NCI-H524 (cell line): ENCODE results near the gene F2R.

Source experiments
- DNase-seq, 2 experiments: peaks; one replicate each; lab custom pipeline; 2025; lab: John Stamatoyannopoulos, UW

F2R gene

DNA sequence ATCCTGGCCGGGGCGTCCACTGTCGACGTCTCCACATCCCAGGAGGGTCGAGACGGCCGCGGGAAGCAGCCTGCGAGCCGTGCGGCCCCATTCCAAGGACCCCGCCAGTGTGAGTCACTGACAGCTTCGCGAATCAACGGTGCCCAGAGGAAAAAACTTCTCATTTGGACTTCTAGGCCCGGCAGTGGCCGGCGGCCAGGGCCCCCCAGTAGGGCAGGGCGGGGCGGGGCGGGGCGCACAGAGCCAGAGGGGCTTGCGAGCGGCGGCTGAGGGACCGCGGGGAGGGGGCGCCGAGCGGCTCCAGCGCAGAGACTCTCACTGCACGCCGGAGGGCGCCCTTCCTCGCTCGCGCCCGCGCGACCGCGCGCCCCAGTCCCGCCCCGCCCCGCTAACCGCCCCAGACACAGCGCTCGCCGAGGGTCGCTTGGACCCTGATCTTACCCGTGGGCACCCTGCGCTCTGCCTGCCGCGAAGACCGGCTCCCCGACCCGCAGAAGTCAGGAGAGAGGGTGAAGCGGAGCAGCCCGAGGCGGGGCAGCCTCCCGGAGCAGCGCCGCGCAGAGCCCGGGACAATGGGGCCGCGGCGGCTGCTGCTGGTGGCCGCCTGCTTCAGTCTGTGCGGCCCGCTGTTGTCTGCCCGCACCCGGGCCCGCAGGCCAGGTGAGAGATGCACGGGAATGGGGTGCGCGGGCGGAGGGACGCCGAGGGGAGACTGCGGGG is at the start of gene F2R:
F2R (plus strand) TSS at position 391 of the 720 bp plus-strand sequence; CDS start at position 573, 182 bp downstream.
- peak in 1 of 2 experiments; percentile 39 for DNase-seq

GRCh38 chr5:76667495-76667894 is 48.4 kb upstream of the F2R start:
- DNase-seq = no peak

- DNase-seq = no peak
These were observed 46.7 kb upstream of the F2R start for GRCh38 chr5:76669245-76669644.

DNA sequence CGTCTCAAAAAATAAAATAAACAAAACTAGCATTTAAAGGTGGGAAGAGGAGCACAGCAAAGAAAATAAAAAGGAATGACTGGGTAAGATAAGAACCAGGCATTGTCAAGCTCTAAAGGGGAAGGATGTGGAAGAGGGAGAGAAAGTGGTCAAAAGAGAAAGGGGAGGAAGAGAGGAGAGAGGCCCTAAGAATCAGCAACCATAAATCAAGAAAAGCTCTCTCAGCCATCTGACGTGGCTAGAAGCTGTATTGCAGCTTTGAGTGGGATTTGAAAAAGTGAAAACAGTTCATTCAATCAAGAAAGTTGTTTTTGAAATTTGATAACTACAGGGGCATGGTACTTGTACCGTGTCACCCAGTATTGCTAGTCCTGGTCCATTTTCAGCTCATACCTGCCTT is 45.4 kb upstream of the F2R start:
- DNase-seq = no peak

DNA sequence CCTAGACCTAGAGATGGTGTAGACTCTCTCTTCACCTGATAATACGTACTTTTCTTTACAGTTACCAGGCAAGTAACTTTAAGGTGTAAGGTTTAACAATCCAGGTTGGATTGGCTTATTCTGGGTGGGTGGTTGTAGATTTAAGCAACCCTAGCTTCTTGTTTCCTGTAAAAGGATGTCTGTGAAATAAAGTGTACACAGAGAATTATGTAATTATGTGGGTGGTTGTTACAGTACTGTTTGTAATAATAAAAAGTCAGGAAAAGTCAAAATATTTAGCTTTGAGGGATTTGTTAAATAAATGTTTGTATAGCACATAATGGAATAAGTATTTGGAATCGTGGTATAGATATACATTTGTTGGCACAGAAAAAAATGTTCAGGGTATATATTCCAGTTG is 43.7 kb upstream of the F2R start:
- DNase-seq = no peak

DNA sequence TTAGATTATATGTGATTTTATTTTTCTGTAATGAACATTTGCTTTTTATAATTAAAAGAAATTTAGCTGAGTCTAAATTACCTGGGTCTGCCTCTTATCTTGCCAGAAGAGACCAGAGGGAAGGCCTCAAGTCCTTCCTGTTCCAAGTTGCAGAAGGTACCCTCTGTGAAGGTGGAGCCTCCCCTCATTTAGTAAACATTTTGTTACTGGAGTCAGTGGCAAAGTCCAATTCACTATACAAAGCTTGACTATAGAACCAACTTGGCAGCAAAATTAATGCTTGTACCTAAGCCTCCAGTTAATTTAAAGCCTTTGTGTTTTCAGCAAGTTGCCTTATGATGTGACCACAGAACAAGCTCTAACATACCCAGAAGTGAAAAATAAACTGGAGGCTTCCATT is 42.8 kb upstream of the F2R start:
- no peak for DNase-seq

GRCh38 chr5:76674330-76675066 is 41.4 kb upstream of the F2R start:
- DNase-seq = no peak

- no peak for DNase-seq
These were observed 40.6 kb upstream of the F2R start for GRCh38 chr5:76675364-76675763.

DNA sequence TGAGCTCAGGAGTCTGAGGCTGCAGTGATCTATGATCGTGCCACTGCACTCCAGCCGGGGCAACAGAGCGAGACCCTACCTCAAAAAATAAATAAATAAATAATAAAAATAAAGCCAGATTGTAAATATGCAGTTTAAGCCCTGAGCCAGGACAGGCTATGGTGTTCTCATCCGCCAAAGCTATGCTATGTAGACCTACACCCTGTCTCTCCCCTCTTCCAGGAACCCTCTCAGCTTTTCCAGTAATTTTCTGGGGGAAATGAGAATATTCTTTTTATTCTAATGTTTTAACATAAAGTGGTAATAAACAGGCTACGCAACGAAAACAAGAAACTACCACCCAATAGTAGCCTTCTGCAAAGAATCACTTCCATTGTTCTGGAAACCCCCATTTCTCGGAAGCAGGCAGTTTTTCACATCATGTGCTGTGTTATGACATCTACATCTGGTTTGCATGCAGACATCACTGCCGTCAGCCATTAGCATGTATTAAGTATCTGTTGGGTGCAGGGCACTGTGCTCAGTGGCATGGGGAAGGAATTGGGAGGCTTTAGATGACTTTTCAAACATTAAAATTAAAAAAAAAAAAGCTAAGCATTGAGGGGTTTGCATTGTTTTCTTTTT is 38.0 kb upstream of the F2R start:
- DNase-seq = no peak

DNA sequence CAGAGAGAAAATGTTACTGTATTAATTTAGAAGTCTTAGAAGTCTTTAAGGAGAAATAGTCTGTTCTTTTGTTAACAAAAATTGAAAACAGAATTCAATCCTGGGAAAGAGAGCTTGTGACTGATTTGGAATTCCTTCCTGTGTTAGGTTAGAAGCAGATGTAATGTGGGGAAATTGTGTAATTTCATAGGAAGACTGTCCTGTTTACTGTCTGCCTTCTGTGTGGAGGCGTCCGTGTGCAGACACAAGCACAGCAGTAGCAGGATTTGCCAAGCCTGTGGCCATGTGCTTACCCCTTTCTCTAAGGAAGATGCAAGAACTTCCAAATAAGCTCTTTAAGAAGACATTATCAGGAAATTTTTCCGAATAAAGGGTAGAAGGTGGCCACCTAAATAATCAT is 36.7 kb upstream of the F2R start:
- no peak for DNase-seq

- peak in 1 of 2 experiments; percentile 40 for DNase-seq
These were observed 35.1 kb upstream of the F2R start for GRCh38 chr5:76680826-76681225.

DNA sequence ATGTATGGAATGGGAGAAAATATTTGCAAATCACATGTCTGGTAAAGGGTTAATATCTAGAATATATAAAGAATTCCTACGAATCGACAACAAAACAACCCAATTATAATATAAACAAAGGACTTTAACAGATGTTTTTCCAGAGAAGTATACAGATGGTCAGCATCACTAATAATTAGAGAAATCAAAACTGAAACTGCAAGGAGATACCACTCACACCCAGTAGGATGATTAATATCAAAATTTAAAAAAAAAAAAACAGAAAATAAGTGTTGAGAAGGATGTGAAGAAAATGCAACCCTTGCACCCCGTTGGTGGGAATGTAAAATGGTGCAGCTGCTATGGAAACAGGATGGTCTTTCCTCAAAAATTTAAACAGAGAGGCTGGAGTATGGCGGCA is 34.6 kb upstream of the F2R start:
- DNase-seq = peak in 1 of 2 experiments; percentile 25

DNA sequence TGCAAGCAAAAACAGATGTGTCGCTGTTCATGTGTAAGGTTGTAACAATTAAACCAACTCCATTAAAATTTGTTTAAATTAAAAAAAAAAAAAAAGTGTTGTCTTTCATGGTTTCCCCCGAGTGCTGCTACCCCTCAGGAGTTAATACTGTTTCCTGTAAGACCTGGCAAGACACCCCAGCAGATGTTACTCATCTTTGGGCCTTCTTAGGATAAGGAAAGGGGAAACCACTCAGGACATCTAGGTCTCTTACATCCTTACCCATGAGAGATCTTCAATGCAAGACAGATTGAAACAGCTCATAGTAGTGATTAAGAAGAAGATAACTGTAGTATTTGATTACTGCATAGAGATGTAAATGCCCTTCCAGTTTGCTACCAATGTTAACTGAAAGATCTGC is 33.5 kb upstream of the F2R start:
- peak in 1 of 2 experiments; percentile 43 for DNase-seq

DNA sequence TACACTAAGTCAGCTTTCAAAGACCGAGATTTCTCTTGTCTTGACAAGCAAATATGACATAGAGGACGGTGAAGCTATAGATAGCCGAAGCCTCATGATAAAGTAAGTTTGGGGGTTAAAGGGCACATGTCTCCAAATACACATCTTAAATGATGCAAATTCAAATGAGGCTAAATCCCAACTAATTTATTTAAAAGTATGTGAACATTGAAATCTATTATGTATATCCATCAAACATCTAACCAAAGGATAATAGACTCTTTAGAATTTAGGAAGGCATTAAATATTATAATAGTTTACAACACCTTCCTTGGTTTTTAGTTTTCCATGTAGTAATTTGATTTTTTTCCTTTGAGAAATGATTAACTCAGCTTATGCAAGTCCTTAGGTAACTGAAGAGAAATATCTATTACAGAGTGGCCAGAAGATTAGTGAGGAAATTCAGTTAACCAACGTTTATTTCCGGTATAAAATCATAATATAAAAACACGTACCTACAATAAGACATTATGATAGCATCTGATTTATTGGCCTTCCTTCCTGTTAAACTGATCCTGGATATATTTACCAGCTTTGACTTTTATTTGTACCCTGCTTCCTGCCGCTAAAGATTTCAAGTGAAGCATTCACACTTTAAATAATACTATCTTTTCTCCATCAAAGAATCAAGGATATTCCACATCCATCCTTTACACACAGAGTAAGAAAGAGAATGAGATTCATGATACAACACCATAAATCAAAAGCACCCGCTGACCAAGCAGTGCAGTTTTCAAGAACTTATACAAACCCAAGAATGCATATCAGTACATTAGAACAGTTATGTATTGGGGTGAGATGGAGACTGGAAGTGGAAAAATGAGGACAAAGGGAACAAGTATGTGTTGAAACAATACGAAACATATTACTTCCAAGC is 31.9 kb upstream of the F2R start:
- DNase-seq = no peak

- DNase-seq = no peak
These were observed 31.0 kb upstream of the F2R start for GRCh38 chr5:76684756-76685519.

DNA sequence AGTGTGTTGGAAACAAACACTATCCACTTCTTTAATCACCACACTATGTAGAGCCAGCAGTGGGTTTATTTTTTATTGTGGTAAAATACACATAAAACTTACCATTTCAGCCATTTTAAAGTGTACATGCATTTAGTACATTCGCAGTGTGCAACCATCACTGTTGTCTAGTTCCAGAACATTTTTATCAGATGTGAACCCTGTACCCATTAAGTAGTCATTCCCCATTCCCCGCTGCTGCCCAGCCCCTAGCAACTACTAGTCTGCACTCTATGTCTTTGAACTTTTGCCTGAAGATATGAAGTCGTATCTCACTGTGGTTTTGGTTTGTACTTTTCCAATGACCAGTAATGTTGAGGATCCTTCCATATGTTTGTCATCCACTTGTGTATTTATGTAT is 30.2 kb upstream of the F2R start:
- DNase-seq = no peak

- DNase-seq = no peak
These were observed 27.7 kb upstream of the F2R start for GRCh38 chr5:76688212-76688611.

DNA sequence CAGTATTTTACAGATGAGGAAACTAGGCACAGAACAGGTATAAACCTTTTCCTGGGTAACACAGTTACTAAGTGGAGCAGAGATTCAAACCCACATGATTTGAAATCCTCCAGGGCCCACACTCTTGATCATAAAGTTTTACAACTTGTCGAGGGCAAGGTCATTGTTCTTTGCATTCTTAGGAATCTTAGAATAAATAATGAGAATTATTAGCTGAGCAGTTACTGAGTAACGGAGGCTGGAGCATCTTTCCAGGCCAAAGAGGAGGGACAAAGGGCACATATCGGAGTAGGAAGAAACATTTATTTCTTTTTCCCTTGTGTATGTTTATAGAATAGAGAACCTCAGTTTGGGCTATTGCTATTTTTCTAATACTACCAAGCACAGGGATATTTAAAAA is 27.1 kb upstream of the F2R start:
- DNase-seq = no peak

DNA sequence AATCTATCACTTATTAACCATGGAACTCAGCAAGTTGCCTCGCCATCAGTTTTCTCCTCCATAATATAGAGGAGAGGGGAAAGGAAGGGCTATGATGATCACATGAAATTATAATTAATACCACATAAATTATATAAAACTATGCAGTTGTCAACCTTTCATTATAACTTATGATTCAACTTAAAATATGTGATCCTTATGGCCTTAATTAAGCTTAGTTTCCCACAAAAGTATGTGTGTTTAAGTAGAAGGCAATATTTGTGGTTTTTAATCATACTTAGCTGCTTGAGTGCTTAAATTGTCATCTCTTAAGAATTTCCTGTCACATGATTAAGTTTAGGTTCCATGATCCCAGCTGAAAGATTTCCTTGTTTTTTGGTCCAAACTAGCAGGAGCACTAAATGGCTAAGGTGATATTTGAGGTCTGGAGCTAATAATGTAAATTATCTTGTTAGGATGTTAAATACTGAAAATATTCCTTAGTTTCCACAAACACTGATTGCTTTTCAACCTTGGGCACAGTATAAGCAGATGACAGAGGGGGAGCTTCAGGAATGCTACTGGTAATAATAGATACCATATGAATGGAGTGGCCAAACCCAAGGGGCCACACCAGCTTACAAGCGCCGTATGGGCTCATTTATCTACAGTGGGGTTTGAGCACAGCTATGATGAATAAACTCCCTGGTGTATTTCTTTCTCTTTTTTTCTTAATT is 26.4 kb upstream of the F2R start:
- no peak for DNase-seq

DNA sequence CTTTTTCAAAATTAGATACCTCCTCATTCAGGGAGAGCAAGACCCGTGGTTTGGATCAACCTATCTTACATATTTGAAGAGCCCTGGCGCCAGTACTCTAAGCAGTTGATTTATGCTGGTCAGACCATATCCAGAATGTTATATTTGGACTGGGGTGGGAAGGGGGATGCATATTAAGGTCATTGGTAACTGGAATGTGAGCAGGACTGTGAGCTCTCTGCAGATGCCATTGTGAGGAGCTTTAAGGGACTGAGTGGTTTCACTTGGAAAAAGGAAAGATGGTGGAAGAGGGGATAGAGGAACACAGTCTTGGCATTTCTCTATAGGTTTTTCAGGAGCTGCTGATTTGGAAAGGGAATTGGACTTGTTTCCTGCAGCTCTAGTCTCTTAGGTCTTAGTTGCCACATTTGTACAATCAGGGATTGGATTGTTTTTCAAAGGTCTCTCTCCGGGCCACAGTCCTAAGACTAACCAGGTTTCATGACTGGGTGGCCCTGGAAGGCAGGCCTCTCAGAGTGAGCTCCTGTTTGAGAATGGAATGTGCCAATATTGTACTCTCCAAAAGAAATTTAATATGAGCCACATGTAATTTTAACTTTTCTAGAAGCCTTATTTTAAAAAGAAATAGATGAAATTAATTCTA is 25.8 kb upstream of the F2R start:
- no peak for DNase-seq
